Thyroid gland (tissue), 4 donors: Measurements from ENCODE around the gene OR2W3.

Experiments
- CTCF ChIP-seq, 6 experiments: fragments of 200-600 bp in 3 of 6; fragments of 450-650 bp in 3 of 6; sonication (generic) in 3 of 6; IDR thresholded peaks; one replicate each; pipeline ENCODE4 v1.5.1; 2016 to 2019; ENCODE audit warnings: antibody characterized with exemption in 6 of 6, mild to moderate bottlenecking in 2 of 6, inconsistent platforms in 1 of 6, moderate library complexity in 1 of 6
- POLR2A ChIP-seq, 2 donors: fragments of 450-650 bp; IDR thresholded peaks; one replicate each; pipeline ENCODE4 v1.6.1; 2017; ENCODE audit warnings: antibody characterized with exemption in 2 of 2, mild to moderate bottlenecking in 2 of 2, moderate library complexity in 1 of 2

- TF ChIP-seq CTCF (IDR thresholded peaks at IDR 0.05) (no peak), POLR2A (IDR thresholded peaks at IDR 0.05) (no peak)
These were observed 11.2 kb downstream of the OR2W3 start for GRCh38 chr1:247906504-247907047.
